Glutamatergic neuron (in vitro differentiated cells): ENCODE results near the gene CABCOCO1. TPM values are rescaled to one million over a fixed set of nuclear protein-coding genes. Genes with fewer than 3 reads are reported as not detected.

ENCODE experiments used
- DNase-seq: peaks from one replicate; pipeline ENCODE4 v3.0.0; 2022
- H3K27ac Mint-ChIP-seq: one replicate; pipeline ENCODE4 v1.8.0; 2020; ENCODE audit warnings: mild to moderate bottlenecking, mixed read lengths, inconsistent platforms; ENCODE audit not compliant: unreplicated experiment
- H3K27me3 Mint-ChIP-seq: one replicate; pipeline ENCODE4 v1.8.0; 2020; ENCODE audit warnings: mild to moderate bottlenecking, moderate library complexity, mixed read lengths, inconsistent platforms; ENCODE audit not compliant: unreplicated experiment
- H3K36me3 Mint-ChIP-seq: one replicate; pipeline ENCODE4 v1.8.0; 2020; ENCODE audit warnings: mild to moderate bottlenecking, mixed read lengths, inconsistent platforms; ENCODE audit not compliant: unreplicated experiment
- H3K4me1 Mint-ChIP-seq: one replicate; pipeline ENCODE4 v1.8.0; 2020; ENCODE audit warnings: mild to moderate bottlenecking, low read depth, mixed read lengths, inconsistent platforms; ENCODE audit not compliant: unreplicated experiment
- H3K4me3 Mint-ChIP-seq: one replicate; pipeline ENCODE4 v1.8.0; 2020; ENCODE audit warnings: mild to moderate bottlenecking, mixed read lengths, inconsistent platforms; ENCODE audit not compliant: unreplicated experiment
- H3K9me3 Mint-ChIP-seq: one replicate; pipeline ENCODE4 v1.8.0; 2020; ENCODE audit warnings: mild to moderate bottlenecking, moderate library complexity, mixed read lengths, inconsistent platforms; ENCODE audit not compliant: unreplicated experiment
- total RNA-seq: library from RNA; stranded (reverse); fragmentation: NEBNext Ultra II Directional; extraction: Animal tissue kit (Norgen Biotek cat#: 25700); gene quantifications from one replicate; pipeline ENCODE4 v1.2.1, GENCODE V29; 2021; ENCODE audit not compliant: unreplicated experiment
- TF ChIP-seq, protein P1 (sequence below): fragments of 200-600 bp; sonication (generic); IDR thresholded peaks from one replicate; pipeline ENCODE4 v1.5.0; 2021; ENCODE audit not compliant: partially characterized antibody, unreplicated experiment

The CABCOCO1 gene
- total RNA-seq, 1 donor from 2014 or later: not detected

DNA sequence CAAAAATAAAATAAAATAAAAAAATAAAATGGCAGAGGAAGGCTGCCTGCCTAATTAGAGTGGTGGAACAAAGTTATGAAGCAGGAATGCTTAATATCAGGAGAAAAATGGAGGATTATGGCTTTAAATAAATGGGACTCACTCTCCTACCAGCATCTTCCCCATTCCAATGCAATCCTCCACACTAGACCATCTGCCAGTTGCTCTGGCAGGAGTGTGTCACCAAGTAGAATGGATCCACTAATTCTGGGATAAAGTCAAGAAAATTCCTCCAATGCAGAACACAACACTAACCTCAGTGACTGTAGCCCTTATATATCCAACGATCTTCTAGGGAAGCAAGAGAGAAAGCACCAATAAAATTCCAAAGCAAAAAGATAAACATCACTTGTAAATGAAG is 126.3 kb downstream of the CABCOCO1 start:
- Mint-ChIP-seq H3K4me1 (peaks cover 5% of the 10 kb centered on the region), H3K27me3 (no peaks in the 10 kb centered on the region), H3K9me3 (no peaks in the 10 kb centered on the region), H3K36me3 (no peaks in the 10 kb centered on the region), H3K27ac (no peak overlapping the region), H3K4me3 (no peak overlapping the region)
- TF ChIP-seq, protein P1, sequence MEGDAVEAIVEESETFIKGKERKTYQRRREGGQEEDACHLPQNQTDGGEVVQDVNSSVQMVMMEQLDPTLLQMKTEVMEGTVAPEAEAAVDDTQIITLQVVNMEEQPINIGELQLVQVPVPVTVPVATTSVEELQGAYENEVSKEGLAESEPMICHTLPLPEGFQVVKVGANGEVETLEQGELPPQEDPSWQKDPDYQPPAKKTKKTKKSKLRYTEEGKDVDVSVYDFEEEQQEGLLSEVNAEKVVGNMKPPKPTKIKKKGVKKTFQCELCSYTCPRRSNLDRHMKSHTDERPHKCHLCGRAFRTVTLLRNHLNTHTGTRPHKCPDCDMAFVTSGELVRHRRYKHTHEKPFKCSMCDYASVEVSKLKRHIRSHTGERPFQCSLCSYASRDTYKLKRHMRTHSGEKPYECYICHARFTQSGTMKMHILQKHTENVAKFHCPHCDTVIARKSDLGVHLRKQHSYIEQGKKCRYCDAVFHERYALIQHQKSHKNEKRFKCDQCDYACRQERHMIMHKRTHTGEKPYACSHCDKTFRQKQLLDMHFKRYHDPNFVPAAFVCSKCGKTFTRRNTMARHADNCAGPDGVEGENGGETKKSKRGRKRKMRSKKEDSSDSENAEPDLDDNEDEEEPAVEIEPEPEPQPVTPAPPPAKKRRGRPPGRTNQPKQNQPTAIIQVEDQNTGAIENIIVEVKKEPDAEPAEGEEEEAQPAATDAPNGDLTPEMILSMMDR: no peak
- DNase-seq: no peak

DNA sequence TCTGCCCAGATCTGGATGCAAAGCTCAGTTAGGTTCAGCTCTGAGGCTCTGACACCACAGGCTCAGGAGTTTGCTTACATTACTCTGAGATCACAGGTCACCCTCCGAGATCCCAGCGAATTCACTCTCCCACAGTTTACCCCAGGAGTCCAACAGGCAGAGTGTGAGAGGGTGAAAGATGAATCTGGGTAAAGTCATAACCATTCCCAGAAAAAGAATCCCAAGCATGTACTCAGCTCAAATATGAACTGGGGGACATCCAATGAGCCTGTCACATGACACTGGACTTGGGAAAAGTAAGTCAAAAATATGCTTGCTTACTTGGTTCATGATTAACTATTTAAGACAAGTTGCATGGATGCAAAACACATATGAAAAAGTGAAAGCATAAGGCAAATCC is 128.5 kb downstream of the CABCOCO1 start:
- no peak overlapping the region for H3K4me3 Mint-ChIP-seq
- no peaks in the 10 kb centered on the region for H3K27me3 Mint-ChIP-seq

DNA sequence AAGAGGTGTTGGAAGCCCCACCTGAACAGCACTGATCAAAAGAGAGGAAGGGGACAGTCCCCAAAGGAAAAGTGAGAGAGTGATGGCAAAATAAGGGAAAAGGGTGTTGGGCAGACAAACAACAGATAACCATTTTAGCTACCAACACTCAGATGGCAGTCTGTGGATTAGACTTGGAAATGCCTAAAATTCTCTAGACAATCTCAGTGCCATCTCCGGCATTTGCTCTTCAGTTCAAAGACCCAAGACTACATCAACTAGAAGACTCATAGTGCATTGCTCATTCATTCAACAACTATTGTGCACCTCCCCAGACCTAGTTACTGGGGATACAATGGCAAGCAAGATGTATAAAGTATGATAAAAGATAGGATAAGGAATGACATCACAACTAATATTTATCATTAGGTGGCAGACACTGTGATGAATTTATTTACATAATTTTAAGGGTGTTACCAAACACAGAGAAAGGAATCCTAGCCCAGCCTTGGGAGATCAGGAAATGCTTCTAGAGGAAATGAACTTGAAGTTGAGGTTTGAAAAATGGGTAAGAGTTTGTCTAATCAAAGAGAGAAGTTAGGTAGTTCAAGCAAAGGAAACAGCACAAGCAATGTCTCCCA is 129.5 kb downstream of the CABCOCO1 start:
- no peak overlapping the region for H3K4me3 Mint-ChIP-seq
- DNase-seq: no peak
- H3K27me3 Mint-ChIP-seq: no peaks in the 10 kb centered on the region
- TF ChIP-seq, protein P1: no peak
- no peaks in the 10 kb centered on the region for H3K9me3 Mint-ChIP-seq
- no peaks in the 10 kb centered on the region for H3K36me3 Mint-ChIP-seq
- no peak overlapping the region for H3K27ac Mint-ChIP-seq
- peaks cover 5% of the 10 kb centered on the region for H3K4me1 Mint-ChIP-seq

More for the DNA sequence above, 128.5 kb downstream of the CABCOCO1 start:
- H3K36me3 Mint-ChIP-seq: no peaks in the 10 kb centered on the region
- no peak overlapping the region for H3K27ac Mint-ChIP-seq
- DNase-seq: no peak
- TF ChIP-seq, protein P1: no peak
- H3K4me1 Mint-ChIP-seq: peaks cover 5% of the 10 kb centered on the region
- H3K9me3 Mint-ChIP-seq: no peaks in the 10 kb centered on the region

DNA sequence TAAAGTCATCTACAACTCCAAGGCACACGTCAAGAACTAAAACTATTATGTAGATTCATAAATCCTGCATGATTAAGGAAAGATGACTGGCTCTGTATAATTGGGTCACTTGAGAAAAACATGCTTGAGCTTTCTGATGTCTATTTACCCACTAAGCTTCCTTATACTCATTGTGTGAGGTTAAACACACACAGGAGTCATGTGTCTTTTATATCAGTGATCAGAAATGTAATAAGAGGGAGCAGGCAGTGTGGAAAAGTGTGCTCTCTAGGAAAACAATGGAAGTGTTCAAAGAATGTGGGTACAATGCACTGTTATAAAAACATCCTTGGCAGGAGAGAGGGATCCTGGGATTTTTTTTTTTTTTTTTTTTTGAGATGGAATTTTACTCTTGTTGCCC is 130.2 kb downstream of the CABCOCO1 start:
- Mint-ChIP-seq H3K27ac (no peak overlapping the region), H3K36me3 (no peaks in the 10 kb centered on the region), H3K4me3 (no peak overlapping the region), H3K4me1 (peaks cover 5% of the 10 kb centered on the region), H3K9me3 (no peaks in the 10 kb centered on the region), H3K27me3 (no peaks in the 10 kb centered on the region)
- TF ChIP-seq, protein P1: no peak
- no peak for DNase-seq

DNA sequence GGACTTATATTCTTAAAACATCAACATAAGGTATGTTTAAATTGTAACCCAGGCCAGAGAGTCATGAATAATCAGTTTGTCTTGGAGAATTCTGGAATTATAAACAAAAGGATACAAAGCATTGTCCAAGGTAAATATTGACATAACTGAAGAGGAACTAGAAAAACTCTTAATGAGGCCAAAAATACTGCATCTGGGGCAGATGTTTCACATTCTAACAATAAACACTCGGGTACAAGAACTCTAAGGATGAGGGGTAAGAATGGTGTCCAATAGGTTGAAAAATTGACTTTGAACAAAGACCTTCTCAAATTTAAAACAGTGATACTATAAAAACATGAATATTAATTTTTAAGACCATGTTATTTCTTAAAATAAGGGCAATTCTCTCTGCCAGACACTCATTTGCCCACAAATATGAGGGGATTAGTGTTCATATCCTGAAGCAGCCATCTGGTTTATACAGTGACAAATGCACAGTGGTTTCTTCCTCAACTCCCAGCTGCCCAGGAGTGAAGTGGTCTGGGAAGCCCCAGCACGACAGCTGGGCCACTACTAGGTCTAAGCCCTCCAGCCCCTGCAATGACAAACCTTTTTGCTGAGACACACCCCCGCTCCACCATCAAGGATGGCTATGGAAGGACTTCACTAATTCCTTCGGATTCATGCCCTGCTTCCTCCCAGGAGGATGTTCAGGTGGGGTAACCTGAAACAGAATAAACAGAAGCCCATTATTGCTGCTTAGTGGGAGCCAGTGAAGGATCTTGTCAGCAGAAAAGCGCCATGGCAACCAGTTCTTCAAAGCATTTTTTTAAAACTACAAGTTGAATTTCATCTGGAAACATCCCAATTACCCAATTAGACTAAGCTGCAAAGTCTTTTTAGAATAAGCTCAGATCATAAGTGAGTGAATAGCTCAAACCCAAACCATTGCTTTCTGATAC is 131.3 kb downstream of the CABCOCO1 start:
- H3K27me3 Mint-ChIP-seq: no peaks in the 10 kb centered on the region
- no peak for DNase-seq
- no peak overlapping the region for H3K27ac Mint-ChIP-seq
- H3K4me3 Mint-ChIP-seq: no peak overlapping the region
- H3K4me1 Mint-ChIP-seq: peaks cover 5% of the 10 kb centered on the region
- H3K9me3 Mint-ChIP-seq: no peaks in the 10 kb centered on the region
- no peaks in the 10 kb centered on the region for H3K36me3 Mint-ChIP-seq
- TF ChIP-seq, protein P1: no peak
